ENCODE data around the gene PNMA6E. TPM values are rescaled to one million over a fixed set of nuclear protein-coding genes. Genes with fewer than 3 reads are reported as not detected.

The PNMA6E gene
- total RNA-seq, 1 experiment from 2014 or later: not detected

- Mint-ChIP-seq H3K4me1 (ENCODE audit: low read depth, unreplicated experiment) (no peaks in the 10 kb centered on the region), H3K27ac (ENCODE audit: unreplicated experiment) (no peak overlapping the region), H3K9me3 (ENCODE audit: unreplicated experiment) (no peaks in the 10 kb centered on the region), H3K4me3 (ENCODE audit: unreplicated experiment) (no peak overlapping the region), H3K36me3 (ENCODE audit: insufficient read depth, unreplicated experiment) (no peaks in the 10 kb centered on the region), H3K27me3 (ENCODE audit: insufficient read depth, unreplicated experiment) (peaks cover 13% of the 10 kb centered on the region)
- intact Hi-C loops (cut with micrococcal nuclease; ENCODE audit: unreplicated experiment): no loop called here
- H3K4me3 ChIP-seq (ENCODE audit: low read depth, low read length): no peak overlapping the region
- no peaks in the 10 kb centered on the region for H3K36me3 ChIP-seq (ENCODE audit: control insufficient read depth, insufficient read depth, low read length)
- no peaks in the 10 kb centered on the region for H3K9me3 ChIP-seq
- TF ChIP-seq CTCF (IDR thresholded peaks at IDR 0.05; ENCODE audit: insufficient read depth in 1 of 2, low read depth in 1 of 2, low read length in 1 of 2, severe bottlenecking in 1 of 2, unreplicated experiment in 1 of 2): no peak
- CTCF ChIA-PET: no interaction called here
- POLR2A ChIA-PET: no interaction called here
- no peak for DNase-seq
- H3K27me3 ChIP-seq (replicated peaks; ENCODE audit: control insufficient read depth, insufficient read depth, low read length): no peaks in the 10 kb centered on the region
- no TSS peak for BruUV-seq (replicated peaks)
- no peaks in the 10 kb centered on the region for H3K4me1 ChIP-seq
Observed at GRCh38 chrX:153407736-153408135, 6.6 kb upstream of the PNMA6E start.

- TF ChIP-seq CTCF (IDR thresholded peaks at IDR 0.05; ENCODE audit: insufficient read depth in 1 of 2, low read depth in 1 of 2, low read length in 1 of 2, severe bottlenecking in 1 of 2, unreplicated experiment in 1 of 2): no peak
- peaks cover 13% of the 10 kb centered on the region for H3K27me3 Mint-ChIP-seq (ENCODE audit: insufficient read depth, unreplicated experiment)
Observed at GRCh38 chrX:153406903-153407302, 5.8 kb upstream of the PNMA6E start.

GRCh38 chrX:153406011-153406410 is 4.9 kb upstream of the PNMA6E start:
- no peaks in the 10 kb centered on the region for H3K4me1 Mint-ChIP-seq (ENCODE audit: low read depth, unreplicated experiment)
- peaks cover 13% of the 10 kb centered on the region for H3K27me3 Mint-ChIP-seq (ENCODE audit: insufficient read depth, unreplicated experiment)
- DNase-seq: no peak
- intact Hi-C loops (cut with micrococcal nuclease; ENCODE audit: unreplicated experiment): no loop called here
- Histone ChIP-seq H3K9me3 (no peaks in the 10 kb centered on the region), H3K4me3 (ENCODE audit: low read depth, low read length) (no peak overlapping the region), H3K27me3 (replicated peaks; ENCODE audit: control insufficient read depth, insufficient read depth, low read length) (no peaks in the 10 kb centered on the region), H3K4me1 (no peaks in the 10 kb centered on the region), H3K36me3 (ENCODE audit: control insufficient read depth, insufficient read depth, low read length) (no peaks in the 10 kb centered on the region)
- no peaks in the 10 kb centered on the region for H3K9me3 Mint-ChIP-seq (ENCODE audit: unreplicated experiment)
- no TSS peak for BruUV-seq (replicated peaks)
- CTCF ChIA-PET: no interaction called here
- H3K4me3 Mint-ChIP-seq (ENCODE audit: unreplicated experiment): no peak overlapping the region
- TF ChIP-seq CTCF (IDR thresholded peaks at IDR 0.05; ENCODE audit: insufficient read depth in 1 of 2, low read depth in 1 of 2, low read length in 1 of 2, severe bottlenecking in 1 of 2, unreplicated experiment in 1 of 2): no peak
- POLR2A ChIA-PET: no interaction called here
- H3K27ac Mint-ChIP-seq (ENCODE audit: unreplicated experiment): no peak overlapping the region
- H3K36me3 Mint-ChIP-seq (ENCODE audit: insufficient read depth, unreplicated experiment): no peaks in the 10 kb centered on the region

More at GRCh38 chrX:153406903-153407302, 5.8 kb upstream of the PNMA6E start:
- no peak for DNase-seq
- Histone ChIP-seq H3K9me3 (no peaks in the 10 kb centered on the region), H3K4me1 (no peaks in the 10 kb centered on the region), H3K36me3 (ENCODE audit: control insufficient read depth, insufficient read depth, low read length) (no peaks in the 10 kb centered on the region), H3K4me3 (ENCODE audit: low read depth, low read length) (no peak overlapping the region), H3K27me3 (replicated peaks; ENCODE audit: control insufficient read depth, insufficient read depth, low read length) (no peaks in the 10 kb centered on the region)
- no peaks in the 10 kb centered on the region for H3K4me1 Mint-ChIP-seq (ENCODE audit: low read depth, unreplicated experiment)
- BruUV-seq (replicated peaks): no TSS peak
- no peak overlapping the region for H3K27ac Mint-ChIP-seq (ENCODE audit: unreplicated experiment)
- H3K9me3 Mint-ChIP-seq (ENCODE audit: unreplicated experiment): no peaks in the 10 kb centered on the region
- H3K4me3 Mint-ChIP-seq (ENCODE audit: unreplicated experiment): no peak overlapping the region
- POLR2A ChIA-PET: no interaction called here
- CTCF ChIA-PET: no interaction called here
- intact Hi-C loops (cut with micrococcal nuclease; ENCODE audit: unreplicated experiment): no loop called here
- H3K36me3 Mint-ChIP-seq (ENCODE audit: insufficient read depth, unreplicated experiment): no peaks in the 10 kb centered on the region

Measured in Caco-2 (cell line).